ENCODE results near the gene SQOR. TPM values are rescaled to one million over a fixed set of nuclear protein-coding genes. Genes with fewer than 3 reads are reported as not detected.

SQOR gene
- total RNA-seq, 2 experiments from 2014 or later, result 14.0 to 16.9 TPM

DNA sequence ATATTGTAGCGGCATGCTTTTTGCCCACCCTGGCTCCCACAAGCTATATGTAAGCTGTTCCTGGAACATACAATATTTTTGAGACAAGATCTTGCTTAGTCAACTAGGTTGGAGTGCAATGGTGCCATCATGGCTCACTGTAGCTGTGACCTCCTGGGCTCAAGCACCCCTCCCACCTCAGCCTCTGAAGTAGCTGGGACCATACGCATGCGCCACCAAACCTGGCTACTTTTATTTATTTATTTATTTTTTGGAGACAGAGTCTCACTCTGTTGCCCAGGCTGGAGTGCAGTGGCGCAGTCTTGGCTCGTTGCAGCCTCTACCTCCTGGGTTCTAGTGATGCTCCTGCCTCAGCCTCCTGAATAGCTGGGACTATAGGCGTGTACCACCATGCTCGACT is 6.7 kb upstream of the SQOR start:
- Histone ChIP-seq H3K36me3 (ENCODE audit: insufficient read depth, low read length) (no peaks in the 10 kb centered on the region), H3K4me1 (ENCODE audit: insufficient read depth, low read length) (peaks cover 6% of the 10 kb centered on the region), H3K27ac (ENCODE audit: low read depth in 1 of 2, low read length in 2 of 2) (no peak overlapping the region), H3K9me3 (ENCODE audit: control insufficient read depth in 1 of 2, insufficient read depth in 1 of 2, low read length in 2 of 2) (peaks cover 16 to 20% of the 10 kb centered on the region in 2 experiments), H3K4me3 (ENCODE audit: low read length) (no peak overlapping the region), H3K27me3 (ENCODE audit: control insufficient read depth in 1 of 2, insufficient read depth in 2 of 2, low read length in 2 of 2) (no peaks in the 10 kb centered on the region)
- TF ChIP-seq, protein P1, sequence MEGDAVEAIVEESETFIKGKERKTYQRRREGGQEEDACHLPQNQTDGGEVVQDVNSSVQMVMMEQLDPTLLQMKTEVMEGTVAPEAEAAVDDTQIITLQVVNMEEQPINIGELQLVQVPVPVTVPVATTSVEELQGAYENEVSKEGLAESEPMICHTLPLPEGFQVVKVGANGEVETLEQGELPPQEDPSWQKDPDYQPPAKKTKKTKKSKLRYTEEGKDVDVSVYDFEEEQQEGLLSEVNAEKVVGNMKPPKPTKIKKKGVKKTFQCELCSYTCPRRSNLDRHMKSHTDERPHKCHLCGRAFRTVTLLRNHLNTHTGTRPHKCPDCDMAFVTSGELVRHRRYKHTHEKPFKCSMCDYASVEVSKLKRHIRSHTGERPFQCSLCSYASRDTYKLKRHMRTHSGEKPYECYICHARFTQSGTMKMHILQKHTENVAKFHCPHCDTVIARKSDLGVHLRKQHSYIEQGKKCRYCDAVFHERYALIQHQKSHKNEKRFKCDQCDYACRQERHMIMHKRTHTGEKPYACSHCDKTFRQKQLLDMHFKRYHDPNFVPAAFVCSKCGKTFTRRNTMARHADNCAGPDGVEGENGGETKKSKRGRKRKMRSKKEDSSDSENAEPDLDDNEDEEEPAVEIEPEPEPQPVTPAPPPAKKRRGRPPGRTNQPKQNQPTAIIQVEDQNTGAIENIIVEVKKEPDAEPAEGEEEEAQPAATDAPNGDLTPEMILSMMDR (IDR thresholded peaks at IDR 0.05), result no peak
- no peaks in the 10 kb centered on the region for H3K27me3 Mint-ChIP-seq
- DNase-seq (no peak), ATAC-seq (ENCODE audit: poor library complexity) (no peak)
- POLR2A ChIA-PET, result no interaction called here
- H3K36me3 Mint-ChIP-seq (ENCODE audit: low read depth), result peaks cover 5% of the 10 kb centered on the region
- H3K9me3 Mint-ChIP-seq, result peaks cover 12% of the 10 kb centered on the region
- no peak overlapping the region for H3K27ac Mint-ChIP-seq
- CTCF ChIA-PET, result interaction anchor here (1.8 kb wide), 1 partner anchor 10 kb away, joined by 4 read pairs; no protein-coding TSS in a partner anchor
- peaks cover 6% of the 10 kb centered on the region for H3K4me1 Mint-ChIP-seq (ENCODE audit: low read depth)
- intact Hi-C loops (cut with DNase I, micrococcal nuclease), result no loop called here
- H3K4me3 Mint-ChIP-seq, result no peak overlapping the region

DNA sequence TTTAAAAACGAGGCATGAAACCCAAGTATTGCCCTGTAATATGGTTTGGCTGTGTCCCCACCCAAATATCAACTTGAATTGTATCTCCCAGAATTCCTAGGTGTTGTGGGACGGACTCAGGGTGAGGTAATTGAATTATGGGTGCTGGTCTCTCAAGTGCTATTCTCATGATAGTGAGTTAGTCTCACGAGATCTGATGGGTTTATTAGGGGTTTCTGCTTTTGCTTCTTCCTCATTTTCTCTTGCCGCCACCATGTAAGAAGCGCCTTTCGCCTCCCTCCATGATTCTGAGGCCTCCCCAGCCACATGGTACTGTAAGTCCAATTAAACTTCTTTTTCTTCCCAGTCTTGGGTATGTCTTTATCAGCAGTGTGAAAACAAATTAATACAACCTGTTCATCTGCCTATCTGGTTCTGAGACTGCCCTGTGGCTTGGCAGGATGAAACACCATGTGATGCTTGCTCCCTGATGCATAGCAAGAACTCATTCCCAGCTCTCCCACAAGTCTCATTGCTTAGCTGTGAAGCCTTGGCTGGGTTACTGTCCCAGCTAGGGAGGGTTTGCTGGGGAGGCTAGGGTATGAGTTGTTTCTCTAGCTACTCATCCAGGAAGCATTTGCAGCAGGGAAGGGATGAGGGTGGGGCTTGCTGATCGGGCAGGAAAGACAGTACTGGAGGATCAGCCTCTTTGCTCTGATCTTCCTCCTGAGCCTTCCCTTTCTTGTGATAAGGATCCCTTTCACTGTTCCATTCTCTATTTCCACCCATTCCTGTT is 3.7 kb upstream of the SQOR start:
- H3K27me3 Mint-ChIP-seq, result no peaks in the 10 kb centered on the region
- no peak overlapping the region for H3K27ac ChIP-seq (ENCODE audit: low read depth in 1 of 2, low read length in 2 of 2)
- ChIA-PET CTCF (no interaction called here), POLR2A (no interaction called here)
- H3K36me3 Mint-ChIP-seq (ENCODE audit: low read depth), result peaks cover 11% of the 10 kb centered on the region
- H3K4me3 Mint-ChIP-seq, result no peak overlapping the region
- DNase-seq (no peak), ATAC-seq (ENCODE audit: poor library complexity) (no peak)
- intact Hi-C loops (cut with DNase I, micrococcal nuclease), result no loop called here
- TF ChIP-seq, protein P1 (IDR thresholded peaks at IDR 0.05), result no peak
- no peak overlapping the region for H3K27ac Mint-ChIP-seq
- H3K9me3 Mint-ChIP-seq, result peaks cover 11% of the 10 kb centered on the region
- H3K36me3 ChIP-seq (ENCODE audit: insufficient read depth, low read length), result no peaks in the 10 kb centered on the region
- no peaks in the 10 kb centered on the region for H3K27me3 ChIP-seq (ENCODE audit: control insufficient read depth in 1 of 2, insufficient read depth in 2 of 2, low read length in 2 of 2)
- H3K4me1 ChIP-seq (ENCODE audit: insufficient read depth, low read length), result peaks cover 20% of the 10 kb centered on the region
- peaks cover 11 to 13% of the 10 kb centered on the region in 2 experiments for H3K9me3 ChIP-seq (ENCODE audit: control insufficient read depth in 1 of 2, insufficient read depth in 1 of 2, low read length in 2 of 2)
- H3K4me1 Mint-ChIP-seq (ENCODE audit: low read depth), result peaks cover 19% of the 10 kb centered on the region
- no peak overlapping the region for H3K4me3 ChIP-seq (ENCODE audit: low read length)

DNA sequence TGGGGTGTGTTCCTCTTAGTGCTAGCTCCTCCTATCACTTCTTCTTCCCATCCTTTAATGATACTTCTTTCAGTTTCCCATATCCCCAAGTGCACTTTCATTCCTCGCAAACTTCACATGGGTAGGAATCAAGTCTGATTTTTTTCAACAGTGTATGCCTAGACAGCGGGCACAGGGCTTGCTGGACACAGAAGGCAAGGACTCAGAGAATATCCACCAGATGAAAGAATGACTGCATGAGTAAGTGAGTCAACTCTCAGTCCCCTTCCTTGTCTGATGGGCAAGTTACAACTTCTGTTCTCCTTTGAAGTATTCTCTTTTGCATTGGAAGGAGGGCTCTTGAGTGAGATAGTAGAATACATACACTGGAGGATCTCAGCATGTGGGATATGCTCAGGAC is 3.1 kb upstream of the SQOR start:
- intact Hi-C loops (cut with DNase I, micrococcal nuclease), result no loop called here
- POLR2A ChIA-PET, result no interaction called here
- TF ChIP-seq, protein P1 (IDR thresholded peaks at IDR 0.05), result no peak
- no peak for ATAC-seq (ENCODE audit: poor library complexity)
- no peak overlapping the region for H3K4me3 ChIP-seq (ENCODE audit: low read length)
- peaks cover 27% of the 10 kb centered on the region for H3K4me1 ChIP-seq (ENCODE audit: insufficient read depth, low read length)
- no peak for DNase-seq
- H3K27me3 ChIP-seq (ENCODE audit: control insufficient read depth in 1 of 2, insufficient read depth in 2 of 2, low read length in 2 of 2), result no peaks in the 10 kb centered on the region
- H3K36me3 ChIP-seq (ENCODE audit: insufficient read depth, low read length), result no peaks in the 10 kb centered on the region
- Mint-ChIP-seq H3K36me3 (ENCODE audit: low read depth) (peaks cover 11% of the 10 kb centered on the region), H3K4me1 (ENCODE audit: low read depth) (peaks cover 20% of the 10 kb centered on the region), H3K27ac (no peak overlapping the region), H3K9me3 (peaks cover 8% of the 10 kb centered on the region), H3K27me3 (no peaks in the 10 kb centered on the region), H3K4me3 (no peak overlapping the region)
- CTCF ChIA-PET, result no interaction called here
- peaks cover 9 to 11% of the 10 kb centered on the region in 2 experiments for H3K9me3 ChIP-seq (ENCODE audit: control insufficient read depth in 1 of 2, insufficient read depth in 1 of 2, low read length in 2 of 2)
- no peak overlapping the region for H3K27ac ChIP-seq (ENCODE audit: low read depth in 1 of 2, low read length in 2 of 2)

Measured in CD4-positive, alpha-beta T cell (primary cell).